Measurements from ENCODE around the gene ANXA3.
"Not testable (repeated sequence)": the region's sequence is repeated elsewhere in the genome, so short reads cannot be mapped to it uniquely, and the experiment has no call there.

ANXA3 gene

DNA sequence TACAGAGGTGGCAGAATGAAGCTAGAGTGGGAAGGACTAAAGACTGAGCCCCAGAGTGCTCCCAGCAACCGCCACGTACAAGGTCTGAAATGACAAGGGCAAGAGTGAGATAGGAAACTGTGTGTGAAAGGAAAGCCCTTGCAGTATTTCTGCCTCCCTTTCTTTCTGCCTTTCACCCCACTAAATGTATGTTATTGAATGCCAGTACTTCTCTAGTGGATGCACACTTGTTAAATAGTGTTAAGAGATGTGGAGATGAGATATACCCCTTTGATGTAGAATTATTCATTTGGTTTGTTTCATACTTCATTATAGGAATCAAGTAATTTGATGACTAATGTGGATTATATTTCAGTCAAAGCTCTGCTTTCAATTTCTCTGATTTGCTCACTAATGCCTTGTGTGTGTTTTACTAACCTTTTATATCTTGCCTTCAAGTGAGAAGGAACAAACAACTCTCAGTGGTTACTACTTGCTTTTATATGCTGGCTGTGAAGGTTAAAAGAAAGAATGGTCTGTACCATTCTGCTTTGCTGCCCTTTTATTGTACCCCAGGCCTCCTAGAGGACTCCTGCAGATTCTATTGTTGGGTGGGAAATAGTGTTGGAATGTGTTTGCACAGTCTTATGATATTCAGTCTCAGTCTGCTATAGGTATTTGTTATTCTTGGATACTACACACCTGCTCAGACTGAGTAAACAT is 8.0 kb upstream of the ANXA3 start:
- in situ Hi-C loops (cut with MboI; ENCODE audit: low sequenced_read_pairs): no loop called here

DNA sequence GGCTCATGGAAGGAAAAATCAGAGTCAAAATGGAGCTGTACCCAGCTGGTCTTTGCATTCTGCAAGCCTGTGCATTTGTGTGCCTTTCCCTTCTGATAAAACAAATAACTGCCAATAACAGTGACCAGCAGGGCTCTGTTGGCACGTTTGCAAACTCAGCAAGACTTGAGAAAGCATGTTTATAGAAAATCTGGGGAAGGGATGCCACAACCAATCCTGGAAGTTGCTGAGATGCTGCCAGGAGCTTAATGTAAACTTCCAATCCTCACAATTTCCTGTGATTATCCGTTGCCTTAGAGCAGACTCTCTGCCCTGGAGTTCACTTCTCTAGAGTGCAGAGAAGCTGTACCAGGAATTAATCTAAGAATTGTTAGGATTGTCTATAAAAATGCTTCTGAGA is 6.9 kb upstream of the ANXA3 start:
- in situ Hi-C loops (cut with MboI; ENCODE audit: low sequenced_read_pairs): no loop called here

DNA sequence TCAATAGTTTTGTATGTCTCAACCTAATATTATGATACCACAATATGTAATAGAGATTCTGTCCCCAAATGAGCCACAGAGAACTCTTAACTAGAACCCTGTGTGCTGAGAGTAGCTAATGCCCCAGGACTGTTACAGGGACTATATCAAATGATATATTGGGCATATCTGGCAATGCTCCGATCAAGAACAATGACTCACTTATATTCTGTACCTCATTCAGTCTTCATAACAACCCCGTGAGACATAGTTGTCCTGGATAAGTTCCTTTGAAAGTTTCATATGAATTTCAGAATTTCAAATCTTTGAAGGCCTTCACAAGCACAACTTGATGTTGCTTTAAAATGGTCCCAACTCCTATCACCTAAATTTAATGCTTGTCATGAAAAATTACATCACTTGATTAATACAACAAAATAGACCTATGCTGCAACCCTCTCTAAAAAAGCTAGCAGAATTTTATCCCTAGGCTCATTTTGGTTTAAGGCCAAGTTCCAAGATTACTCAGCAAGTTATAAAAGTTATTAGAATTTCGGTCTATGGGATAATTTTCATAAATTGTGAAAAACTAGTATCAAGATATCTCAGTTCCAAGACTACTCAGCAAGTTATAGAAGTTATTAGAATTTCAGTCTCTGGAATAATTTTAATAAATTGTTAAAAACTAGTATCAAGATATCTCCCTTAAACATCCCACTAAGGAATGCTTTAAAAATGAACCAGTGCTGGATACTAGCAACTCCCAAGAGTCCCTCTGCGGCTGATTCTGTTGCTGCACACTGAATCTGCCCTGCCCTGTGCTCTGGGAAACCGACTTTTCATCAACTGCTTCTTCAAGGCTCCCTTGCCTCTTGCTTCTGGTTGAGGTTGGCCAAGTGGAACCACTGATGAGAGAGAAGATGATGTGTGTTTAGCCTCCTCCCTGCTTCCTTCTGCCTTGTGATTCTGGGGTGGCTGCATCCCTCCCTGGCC is 6.0 kb upstream of the ANXA3 start:
- in situ Hi-C loops (cut with MboI; ENCODE audit: low sequenced_read_pairs): no loop called here

DNA sequence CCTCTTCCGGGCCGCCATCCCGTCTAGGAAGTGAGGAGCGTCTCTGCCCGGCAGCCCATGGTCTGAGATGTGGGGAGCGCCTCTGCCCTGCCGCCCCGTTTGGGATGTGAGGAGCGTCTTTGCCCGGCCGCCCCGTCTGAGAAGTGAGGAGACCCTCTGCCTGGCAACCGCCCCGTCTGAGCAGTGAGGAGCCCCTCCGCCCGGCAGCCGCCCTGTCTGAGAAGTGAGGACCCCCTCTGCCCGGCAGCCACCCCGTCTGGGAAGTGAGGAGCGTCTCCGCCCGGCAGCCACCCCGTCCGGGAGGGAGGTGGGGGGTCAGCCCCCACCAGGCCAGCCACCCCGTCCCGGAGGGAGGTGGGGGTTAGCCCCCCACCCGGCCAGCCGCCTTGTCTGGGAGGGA is 3.7 kb upstream of the ANXA3 start:
- in situ Hi-C loops (cut with MboI; ENCODE audit: low sequenced_read_pairs): not testable (repeated sequence)

DNA sequence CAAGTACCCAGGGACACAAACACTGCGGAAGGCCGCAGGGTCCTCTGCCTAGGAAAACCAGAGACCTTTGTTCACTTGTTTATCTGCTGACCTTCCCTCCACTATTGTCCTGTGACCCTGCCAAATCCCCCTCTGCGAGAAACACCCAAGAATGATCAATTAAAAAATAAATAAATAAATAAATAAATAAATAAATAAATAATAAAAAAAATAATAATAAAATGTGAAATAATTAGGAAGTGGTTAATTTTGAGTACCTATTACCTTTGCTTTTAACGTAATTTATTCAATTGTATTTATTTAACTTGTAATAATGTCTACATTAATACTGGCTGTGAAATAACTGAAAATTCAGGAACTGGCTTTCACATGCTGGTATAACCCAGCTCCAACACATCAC is 2.7 kb upstream of the ANXA3 start:
- in situ Hi-C loops (cut with MboI; ENCODE audit: low sequenced_read_pairs): not testable (repeated sequence)

DNA sequence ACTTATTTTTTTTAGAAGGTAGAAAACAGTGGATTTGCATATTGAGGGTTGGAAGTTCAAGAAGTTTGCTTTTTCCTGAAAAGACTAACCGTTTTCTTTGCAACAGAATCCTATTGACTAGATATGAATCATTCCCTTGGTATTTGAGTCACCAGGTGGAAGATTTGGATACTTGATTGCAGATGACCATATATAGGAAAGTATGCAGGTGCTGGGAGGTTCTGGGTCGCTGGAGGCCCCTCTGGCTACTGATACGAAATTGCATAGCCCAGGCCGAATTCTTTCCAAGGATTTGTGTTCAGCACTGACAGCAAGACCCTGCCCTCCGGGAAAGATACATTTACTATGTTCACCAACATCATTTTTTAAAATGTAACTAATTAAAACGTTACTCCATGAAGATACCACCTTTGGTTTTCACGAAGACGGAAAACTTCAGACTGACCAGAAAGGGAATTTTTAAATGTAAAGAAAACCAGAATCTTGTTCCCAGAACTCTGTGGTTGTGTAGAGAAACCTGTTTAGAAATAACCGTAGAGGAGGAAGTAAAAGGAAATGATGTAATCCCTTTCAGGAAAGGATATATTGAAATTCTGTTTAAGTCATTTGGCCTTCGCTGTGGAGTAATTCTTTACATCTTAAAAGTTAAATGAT is 946 bp downstream of the ANXA3 start:
- in situ Hi-C loops (cut with MboI; ENCODE audit: low sequenced_read_pairs): no loop called here

DNA sequence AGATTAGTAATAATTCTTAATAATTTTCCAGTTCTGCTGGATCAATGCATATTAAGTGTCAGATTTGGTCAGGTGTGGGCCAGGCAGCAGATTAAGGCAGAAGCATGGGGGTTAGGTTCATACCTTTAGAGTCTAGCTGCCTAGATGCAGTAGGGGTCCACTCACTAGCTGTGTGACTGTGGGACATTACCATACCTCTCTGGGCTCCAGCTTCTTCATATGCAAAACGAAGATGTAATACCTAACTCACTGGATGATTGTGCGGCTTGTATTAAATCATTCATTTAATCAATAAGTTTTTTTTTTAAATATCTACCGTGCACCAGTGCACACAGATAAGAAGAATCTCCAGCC is 1.4 kb downstream of the ANXA3 start:
- in situ Hi-C loops (cut with MboI; ENCODE audit: low sequenced_read_pairs): no loop called here

DNA sequence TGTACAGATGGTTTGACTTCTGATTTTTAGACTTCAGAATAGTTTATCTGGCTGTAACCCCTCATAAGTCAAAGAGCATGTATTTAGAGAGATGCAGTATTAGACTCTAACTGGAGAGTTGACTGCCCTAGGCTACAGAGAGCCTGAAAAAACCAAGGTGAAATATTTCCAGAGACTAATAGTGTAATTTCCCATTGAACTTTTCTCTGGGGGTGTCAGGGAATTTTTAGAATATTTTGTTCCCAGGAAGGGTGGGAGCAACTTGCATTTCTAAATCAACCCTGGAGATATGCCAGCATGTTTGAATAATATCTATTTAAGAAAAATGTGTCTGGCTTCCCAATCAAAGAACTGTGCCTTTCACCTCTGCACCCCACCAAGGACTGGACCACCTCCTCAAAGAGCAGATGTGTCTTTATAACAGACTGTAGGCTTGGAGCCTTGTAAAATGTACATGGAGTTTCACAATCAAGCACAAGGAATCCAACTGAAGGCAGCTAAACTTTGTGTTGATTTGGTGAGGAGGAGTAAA is 2.0 kb downstream of the ANXA3 start:
- in situ Hi-C loops (cut with MboI; ENCODE audit: low sequenced_read_pairs): no loop called here

DNA sequence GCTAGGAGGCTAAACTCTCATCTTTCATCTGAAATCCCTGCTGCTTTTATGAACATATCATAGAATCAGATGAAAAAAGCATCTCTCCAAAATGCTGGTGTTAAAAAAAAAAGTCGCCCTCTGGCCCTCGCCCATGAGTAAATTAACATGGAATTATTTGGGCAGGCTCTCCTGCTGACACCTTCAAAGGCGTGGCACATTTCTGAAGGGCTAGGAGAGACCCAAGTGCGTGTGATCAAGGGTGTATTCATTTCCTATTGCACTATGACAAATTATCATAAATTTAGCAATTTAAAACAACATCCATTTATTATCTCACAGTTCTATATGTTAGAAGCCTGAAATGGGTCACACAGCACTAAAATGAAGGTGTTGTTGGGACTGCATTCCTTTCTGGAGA is 5.1 kb downstream of the ANXA3 start:
- in situ Hi-C loops (cut with MboI; ENCODE audit: low sequenced_read_pairs): no loop called here

DNA sequence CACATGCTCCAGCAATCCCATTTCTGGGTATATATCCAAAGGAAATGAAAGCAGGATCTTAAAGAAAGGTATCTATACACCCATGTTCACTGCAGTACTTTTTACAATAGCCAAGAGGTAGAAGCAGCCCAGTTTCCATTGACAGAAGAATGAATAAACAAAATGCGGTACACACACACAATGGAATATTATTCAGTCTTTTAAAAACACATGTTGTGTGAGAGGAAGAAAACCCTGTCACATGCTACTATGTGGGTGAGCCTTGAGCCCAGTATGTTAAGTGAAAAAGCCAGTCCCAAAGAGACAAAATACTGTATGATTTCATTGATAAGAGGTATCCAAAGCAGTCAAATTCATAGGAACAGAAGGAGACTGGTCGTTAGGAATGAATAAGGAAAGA is 6.3 kb downstream of the ANXA3 start:
- in situ Hi-C loops (cut with MboI; ENCODE audit: low sequenced_read_pairs): no loop called here

DNA sequence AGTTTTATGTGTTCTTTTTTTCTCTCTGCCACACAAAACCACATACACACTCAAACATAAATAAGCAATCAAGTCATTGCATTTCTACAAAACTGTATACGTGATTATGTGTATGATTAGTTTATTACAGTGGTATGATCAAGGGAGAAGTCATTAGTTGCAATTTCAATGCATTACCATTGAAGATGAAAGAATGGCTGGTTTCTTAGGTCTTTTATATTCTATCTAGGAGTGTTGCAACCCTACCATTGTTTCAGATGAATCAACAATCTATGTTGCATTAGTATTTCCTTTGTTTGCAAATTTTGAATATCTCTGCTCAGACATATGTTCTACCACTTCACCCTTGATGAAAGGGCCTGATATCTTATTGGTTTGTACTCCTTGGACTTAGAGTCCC is 6.8 kb downstream of the ANXA3 start:
- in situ Hi-C loops (cut with MboI; ENCODE audit: low sequenced_read_pairs): no loop called here

DNA sequence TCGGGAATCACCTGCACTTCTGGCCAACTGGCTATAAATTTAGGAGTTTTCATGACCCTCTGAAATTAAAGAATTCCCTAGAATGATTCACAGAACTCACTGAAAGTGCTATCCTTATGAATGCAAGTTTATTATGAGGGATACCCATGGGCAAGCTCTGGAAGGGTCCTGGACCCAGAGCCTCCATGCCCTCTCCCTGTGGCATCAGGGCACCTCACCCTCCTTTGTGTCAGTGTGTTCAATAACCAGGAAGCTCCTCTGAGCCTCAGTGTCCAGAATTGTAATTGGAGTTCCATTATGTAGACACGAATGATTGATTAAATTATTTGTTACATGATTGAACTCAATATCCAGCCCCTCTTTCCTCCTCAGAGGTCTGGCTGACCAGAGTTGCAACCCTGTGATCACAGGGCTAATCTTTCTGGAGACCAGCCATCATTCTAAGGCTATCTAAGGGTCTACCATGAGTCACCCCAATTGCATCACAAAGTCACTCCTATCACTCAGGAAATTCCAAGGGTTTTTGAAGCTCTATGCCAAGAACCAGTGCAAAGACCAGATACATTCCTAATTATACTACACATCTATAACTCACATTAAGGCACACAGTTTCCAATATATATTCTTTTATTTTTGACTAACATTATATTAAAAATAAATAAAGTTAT is 8.9 kb downstream of the ANXA3 start:
- in situ Hi-C loops (cut with MboI; ENCODE audit: low sequenced_read_pairs): no loop called here

DNA sequence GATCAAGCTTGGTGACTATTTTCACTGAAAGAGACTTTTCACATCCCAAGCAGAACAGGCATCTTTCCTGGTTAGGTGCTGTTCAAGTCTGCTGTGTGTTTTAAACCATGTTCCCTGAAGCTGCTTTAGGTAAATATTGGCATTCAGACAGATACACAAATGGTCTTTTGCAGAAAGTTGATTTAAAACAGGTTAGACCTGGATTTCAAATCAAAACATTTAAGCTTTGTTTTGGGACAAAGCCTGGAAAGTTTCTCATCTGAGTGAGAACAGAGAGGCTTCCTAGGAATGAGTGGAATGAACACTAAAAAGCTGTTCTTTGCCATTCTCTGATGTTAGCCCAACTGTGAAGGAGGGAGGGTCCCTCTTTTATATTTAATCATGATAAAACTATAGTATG is 10.1 kb downstream of the ANXA3 start:
- in situ Hi-C loops (cut with MboI; ENCODE audit: low sequenced_read_pairs): no loop called here

DNA sequence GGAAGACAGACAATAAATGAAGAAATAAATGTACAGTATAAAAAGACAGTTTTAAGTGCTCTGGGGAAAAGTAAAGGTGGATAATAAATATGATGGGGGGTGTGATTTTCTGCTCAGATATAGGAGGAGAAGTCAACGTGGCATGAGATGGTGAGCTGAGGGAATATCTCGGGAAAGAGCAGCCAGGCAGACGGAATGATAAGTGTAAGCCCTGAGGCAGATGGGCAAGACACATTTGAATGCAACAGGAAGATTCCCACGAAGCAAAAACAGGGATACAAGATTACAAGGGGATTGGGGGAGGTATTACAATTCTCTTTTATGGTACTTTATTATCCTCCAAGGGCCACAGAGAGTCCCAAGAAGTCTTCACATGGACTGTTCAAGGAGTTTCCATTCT is 11.1 kb downstream of the ANXA3 start:
- in situ Hi-C loops (cut with MboI; ENCODE audit: low sequenced_read_pairs): no loop called here

DNA sequence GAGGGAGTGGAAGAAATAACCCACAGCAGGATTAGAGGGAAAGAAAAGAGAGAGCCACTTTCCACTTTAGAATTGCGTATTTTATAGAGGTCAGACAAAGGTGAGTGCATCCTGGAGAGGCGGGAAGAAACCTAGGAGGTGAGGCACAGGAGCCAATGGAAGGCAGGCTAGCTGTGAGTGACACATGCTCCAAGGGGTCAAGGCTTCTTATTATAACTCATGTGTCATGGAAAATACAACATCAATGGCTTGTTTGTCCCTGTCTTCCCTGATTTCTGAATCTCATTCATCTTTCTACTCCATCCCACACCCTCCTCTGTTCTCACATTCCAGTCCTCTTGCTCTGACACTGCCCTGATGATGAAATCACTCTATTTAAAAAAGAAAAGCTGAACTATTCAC is 14.4 kb downstream of the ANXA3 start:
- in situ Hi-C loops (cut with MboI; ENCODE audit: low sequenced_read_pairs): no loop called here

DNA sequence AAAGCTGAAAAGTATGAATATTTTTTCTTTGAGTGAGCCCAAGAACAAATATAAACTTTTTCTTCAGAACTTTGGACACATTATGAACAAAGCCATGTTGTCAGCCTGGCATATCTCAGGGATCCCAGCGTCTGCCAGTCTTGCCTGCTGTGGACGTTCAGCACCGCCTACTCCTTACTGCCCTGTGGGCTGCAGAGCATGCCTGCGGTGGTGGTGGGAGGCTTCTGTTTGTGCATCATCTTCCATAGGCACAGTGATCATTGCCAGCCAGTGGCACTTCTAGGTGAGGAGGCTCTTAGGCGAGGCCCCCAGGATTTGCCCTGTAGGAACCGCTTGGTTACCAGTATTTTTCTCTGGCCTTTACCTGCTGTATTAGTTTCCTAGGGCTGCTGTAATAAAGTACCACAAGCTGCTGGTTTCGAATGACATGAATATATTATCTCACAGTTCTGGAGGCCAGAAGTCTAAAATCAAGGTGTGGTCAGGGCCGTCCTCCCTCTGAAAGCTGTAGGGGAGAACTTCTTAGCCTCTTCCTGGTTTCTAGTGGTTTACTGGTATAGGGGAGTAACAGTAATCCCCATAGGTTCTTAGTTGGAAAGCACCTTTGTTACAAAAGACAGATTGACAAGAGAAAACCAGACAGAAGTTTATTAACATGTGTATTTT is 15.4 kb downstream of the ANXA3 start:
- in situ Hi-C loops (cut with MboI; ENCODE audit: low sequenced_read_pairs): no loop called here

DNA sequence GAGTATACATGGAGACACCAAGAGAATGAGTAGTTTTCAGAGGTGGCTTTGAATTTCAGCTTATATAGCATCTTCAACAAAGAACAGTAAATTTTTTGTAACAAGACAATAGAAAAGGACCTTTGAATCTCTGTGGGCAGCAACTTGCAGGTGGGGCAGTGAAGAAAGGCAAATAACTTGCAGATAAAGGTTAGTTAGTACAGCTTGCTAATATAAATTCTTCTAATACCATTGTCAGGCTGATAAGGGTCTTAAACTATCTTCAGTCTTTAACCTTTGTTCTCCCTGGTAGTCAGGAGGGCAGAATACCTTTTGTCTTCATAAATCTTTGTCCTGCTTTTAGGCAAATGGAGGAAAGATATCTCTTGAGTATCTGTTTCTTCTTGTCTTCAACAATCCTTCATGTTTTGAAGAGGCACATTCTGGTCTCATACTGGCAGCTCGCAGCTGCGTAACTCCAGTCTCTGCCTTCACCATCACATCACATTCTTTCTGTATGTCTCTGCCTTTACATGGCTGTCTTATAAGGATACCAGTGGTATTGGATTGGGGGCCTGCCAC is 16.0 kb downstream of the ANXA3 start:
- in situ Hi-C loops (cut with MboI; ENCODE audit: low sequenced_read_pairs): no loop called here

DNA sequence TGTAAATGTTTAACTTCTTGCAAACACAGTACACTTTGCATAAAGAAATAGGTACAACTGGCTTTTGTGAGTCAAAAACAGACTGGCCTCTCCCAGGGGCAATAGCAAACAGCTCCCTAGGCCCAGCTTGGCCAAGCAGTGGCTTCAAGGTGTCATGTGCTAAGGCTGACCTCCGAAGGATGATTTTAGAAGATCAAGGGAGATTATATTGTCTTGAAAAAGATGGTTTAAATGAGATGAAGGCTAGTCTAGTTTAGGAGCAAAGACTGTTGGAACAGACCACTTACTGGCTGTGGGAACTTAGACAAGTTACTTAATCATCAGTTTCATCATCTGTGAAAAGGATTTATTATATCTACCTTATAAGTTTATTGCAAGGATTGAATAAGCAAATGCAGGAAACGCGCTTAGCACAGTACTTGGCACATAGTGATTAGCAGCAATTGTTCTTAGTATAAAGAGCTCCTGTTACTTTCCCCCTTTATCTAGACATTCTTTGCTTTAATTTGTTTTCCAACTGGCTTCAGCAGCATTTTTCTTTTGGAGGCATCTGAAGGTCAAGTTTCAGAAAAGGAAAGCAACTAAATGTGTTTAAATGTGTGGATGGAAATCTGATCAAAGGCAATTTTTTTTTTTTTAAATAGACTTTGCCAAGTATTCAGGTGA is 17.2 kb downstream of the ANXA3 start:
- in situ Hi-C loops (cut with MboI; ENCODE audit: low sequenced_read_pairs): no loop called here

DNA sequence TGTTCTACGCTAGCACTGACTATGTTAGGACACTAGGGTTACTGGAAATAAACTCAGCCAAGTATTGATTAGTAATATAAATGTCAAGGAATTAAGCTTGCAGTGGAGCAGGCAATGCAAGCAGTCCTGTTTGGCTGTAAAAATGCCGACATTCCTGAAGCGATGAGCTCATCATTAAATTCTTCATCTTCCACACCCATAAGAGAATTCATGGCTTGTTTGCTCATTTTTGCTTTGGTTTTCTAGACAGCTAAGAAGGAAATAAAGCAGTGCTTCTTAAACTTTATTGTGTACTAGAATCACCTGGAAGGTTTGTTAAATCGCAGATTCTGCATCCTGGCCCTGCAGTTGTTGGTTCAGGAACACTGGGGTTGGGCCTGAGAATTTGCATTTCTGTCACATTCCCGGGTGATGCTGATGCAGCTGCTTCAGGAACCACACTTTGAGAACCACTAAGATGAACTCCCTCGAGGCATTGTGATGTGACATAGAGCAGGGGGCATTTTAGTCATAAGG is 17.8 kb downstream of the ANXA3 start:
- in situ Hi-C loops (cut with MboI; ENCODE audit: low sequenced_read_pairs): no loop called here
